ENCODE measurements around the gene ZC3H12C.

DNA sequence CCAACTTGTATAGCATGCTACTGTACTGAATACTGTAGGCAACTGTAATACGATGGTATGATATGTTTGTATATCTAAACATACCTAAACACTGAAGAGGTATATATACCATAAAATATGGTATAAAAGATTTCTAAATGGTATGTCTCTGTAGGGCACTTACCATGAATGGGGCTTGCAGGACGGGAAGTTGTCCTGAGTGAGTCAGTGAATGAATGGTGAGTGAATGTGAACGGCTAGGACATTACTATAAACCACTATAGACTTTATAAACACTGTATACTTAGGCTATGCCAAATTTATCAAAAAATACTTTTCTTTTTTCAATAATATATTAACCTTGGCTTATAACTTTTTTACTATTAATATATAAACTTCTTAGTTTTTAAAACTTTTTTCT is 66.8 kb downstream of the ZC3H12C start:
- TF ChIP-seq, protein P1, sequence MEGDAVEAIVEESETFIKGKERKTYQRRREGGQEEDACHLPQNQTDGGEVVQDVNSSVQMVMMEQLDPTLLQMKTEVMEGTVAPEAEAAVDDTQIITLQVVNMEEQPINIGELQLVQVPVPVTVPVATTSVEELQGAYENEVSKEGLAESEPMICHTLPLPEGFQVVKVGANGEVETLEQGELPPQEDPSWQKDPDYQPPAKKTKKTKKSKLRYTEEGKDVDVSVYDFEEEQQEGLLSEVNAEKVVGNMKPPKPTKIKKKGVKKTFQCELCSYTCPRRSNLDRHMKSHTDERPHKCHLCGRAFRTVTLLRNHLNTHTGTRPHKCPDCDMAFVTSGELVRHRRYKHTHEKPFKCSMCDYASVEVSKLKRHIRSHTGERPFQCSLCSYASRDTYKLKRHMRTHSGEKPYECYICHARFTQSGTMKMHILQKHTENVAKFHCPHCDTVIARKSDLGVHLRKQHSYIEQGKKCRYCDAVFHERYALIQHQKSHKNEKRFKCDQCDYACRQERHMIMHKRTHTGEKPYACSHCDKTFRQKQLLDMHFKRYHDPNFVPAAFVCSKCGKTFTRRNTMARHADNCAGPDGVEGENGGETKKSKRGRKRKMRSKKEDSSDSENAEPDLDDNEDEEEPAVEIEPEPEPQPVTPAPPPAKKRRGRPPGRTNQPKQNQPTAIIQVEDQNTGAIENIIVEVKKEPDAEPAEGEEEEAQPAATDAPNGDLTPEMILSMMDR (IDR thresholded peaks at IDR 0.05 in 2 of 3, conservative IDR thresholded peaks at IDR 0.05 in 1 of 3; ENCODE audit: control insufficient read depth in 2 of 3, extremely low read depth in 1 of 3, insufficient read depth in 1 of 3, low read depth in 3 of 3, low read length in 3 of 3), result no peak
- no peak for TF ChIP-seq HDAC6 (IDR thresholded peaks at IDR 0.05; ENCODE audit: unreplicated experiment)
- no peak for TF ChIP-seq TBL1XR1 (IDR thresholded peaks at IDR 0.05; ENCODE audit: low read depth, low read length)
